HCT116 (cell line): ENCODE results near the gene MAEA. TPM values are rescaled to one million over a fixed set of nuclear protein-coding genes. Genes with fewer than 3 reads are reported as not detected.

Experiments used
- ATAC-seq: fragments of 200-7000 bp; cut with Tn5 transposase; 2 replicates; pipeline ENCODE4 v1.9.1; 2020; ENCODE audit warnings: mild to moderate bottlenecking, moderate library complexity
- BruUV-seq: library from RNA; stranded (reverse); fragments of 400-500 nt; replicated peaks from 2 replicates; lab custom pipeline; 2021; lab: Mats Ljungman, UMichigan
- CTCF ChIA-PET: fragments of 300-600 bp; sonication (Branson Sonifier 250); formaldehyde crosslinking; loops from one replicate; lab custom pipeline; 2021; ENCODE audit warnings: antibody characterized with exemption; lab: Charles Lee
- POLR2A ChIA-PET: fragments of 300-600, 350-600 bp; sonication (Branson Sonifier 250); formaldehyde crosslinking; loops from one replicate; lab custom pipeline; 2021; ENCODE audit warnings: antibody characterized with exemption; lab: Charles Lee
- RAD21 ChIA-PET, 2 experiments: fragments of 300-600 bp; sonication (Branson Sonifier 250); formaldehyde crosslinking; loops; one replicate each; lab custom pipeline; 2023; ENCODE audit warnings: low total read pairs in 2 of 2; ENCODE audit not compliant: uncharacterized antibody in 2 of 2, unreplicated experiment in 2 of 2, low non-redundant PET in 1 of 2; lab: Charles Lee
- DNase-seq: peaks from one replicate; pipeline ENCODE4 v3.0.0-alpha.2; 2010; ENCODE audit warnings: low read depth, low spot score
- H2AFZ ChIP-seq: fragments of 200-600 bp; shearing (Covaris generic), sonication (generic); 2 replicates; pipeline ENCODE4 v1.6.1; 2017; ENCODE audit warnings: low read depth, mixed run types, mixed read lengths, antibody characterized with exemption, low read length; ENCODE audit not compliant: poor library complexity, severe bottlenecking
- H3K27ac ChIP-seq: 2 replicates; pipeline ENCODE4 v1.5.1; 2012; ENCODE audit warnings: low read depth, low read length
- H3K27me3 ChIP-seq: fragments of 200-600 bp; sonication (generic); 2 replicates; pipeline ENCODE4 v1.6.1; 2016; ENCODE audit warnings: mixed run types, low read length, mixed read lengths; ENCODE audit not compliant: insufficient read depth
- H3K36me3 ChIP-seq, 2 experiments: fragments of 200-500 bp in 1 of 2; fragments of 200-600 bp in 1 of 2; sonication (Bioruptor generic) in 1 of 2; sonication (generic) in 1 of 2; 2 replicates each; pipeline versions ENCODE4 v1.5.1 to v1.6.1; 2014 to 2016; ENCODE audit warnings: low read length in 2 of 2, inconsistent platforms in 1 of 2, mixed read lengths in 1 of 2, mixed run types in 1 of 2; ENCODE audit not compliant: insufficient read depth in 2 of 2, control insufficient read depth in 1 of 2
- H3K4me1 ChIP-seq, 2 experiments: fragments of 200-600 bp in 1 of 2; sonication (generic) in 1 of 2; 2 replicates each; pipeline versions ENCODE4 v1.5.1 to v1.6.1; 2012 to 2017; ENCODE audit warnings: low read length in 2 of 2, inconsistent platforms in 1 of 2, mild to moderate bottlenecking in 1 of 2, mixed read lengths in 1 of 2, mixed run types in 1 of 2, moderate library complexity in 1 of 2; ENCODE audit not compliant: insufficient read depth in 2 of 2, control insufficient read depth in 1 of 2
- H3K4me2 ChIP-seq: fragments of 200-600 bp; sonication (generic); 2 replicates; pipeline ENCODE4 v1.6.1; 2017; ENCODE audit warnings: mixed run types, low read length, mixed read lengths
- H3K4me3 ChIP-seq, 2 experiments: fragments of 200-600 bp in 1 of 2; sonication (generic) in 1 of 2; replicated peaks in 1 of 2; 2 replicates each; pipeline ENCODE4 v1.5.1; 2011 to 2016; ENCODE audit warnings: low read length in 2 of 2, control low read depth in 1 of 2, low read depth in 1 of 2, mild to moderate bottlenecking in 1 of 2, mixed read lengths in 1 of 2, mixed run types in 1 of 2
- H3K79me2 ChIP-seq: fragments of 200-600 bp; sonication (generic); 2 replicates; pipeline ENCODE4 v1.6.1; 2017; ENCODE audit warnings: mild to moderate bottlenecking, mixed run types, low read length, moderate library complexity, mixed read lengths; ENCODE audit not compliant: insufficient read depth
- H3K9ac ChIP-seq: fragments of 200-600 bp; sonication (generic); 2 replicates; pipeline ENCODE4 v1.6.1; 2016; ENCODE audit warnings: low read length, mixed read lengths
- H3K9me2 ChIP-seq: fragments of 200-600 bp; sonication (generic), shearing (Covaris generic); 2 replicates; pipeline ENCODE4 v1.6.1; 2017; ENCODE audit warnings: mixed run types, mild to moderate bottlenecking, moderate library complexity; ENCODE audit not compliant: insufficient read depth
- H3K9me3 ChIP-seq, 2 experiments: fragments of 200-500 bp in 1 of 2; fragments of 200-600 bp in 1 of 2; sonication (Bioruptor generic) in 1 of 2; sonication (generic) in 1 of 2; 2 replicates each; pipeline ENCODE4 v1.6.1; 2014 to 2017; ENCODE audit warnings: low read length in 2 of 2, mixed read lengths in 2 of 2, inconsistent platforms in 1 of 2, low read depth in 1 of 2, mild to moderate bottlenecking in 1 of 2, mixed run types in 1 of 2, moderate library complexity in 1 of 2; ENCODE audit not compliant: control insufficient read depth in 1 of 2, insufficient read depth in 1 of 2
- H4K20me1 ChIP-seq: fragments of 200-600 bp; sonication (generic), shearing (Covaris generic); 2 replicates; pipeline ENCODE4 v1.6.1; 2017; ENCODE audit warnings: mixed run types, mild to moderate bottlenecking, moderate library complexity; ENCODE audit not compliant: insufficient read depth
- CBX3 ChIP-seq: IDR thresholded peaks from 2 replicates; pipeline ENCODE4 v1.6.1; 2012; ENCODE audit warnings: low read depth
- ELF1 ChIP-seq: IDR thresholded peaks from 2 replicates; pipeline ENCODE4 v1.6.1; 2012; ENCODE audit warnings: low read depth, borderline replicate concordance
- EZH2 ChIP-seq: fragments of 200-600 bp; sonication (generic); IDR thresholded peaks from 2 replicates; pipeline ENCODE4 v1.6.1; 2017; ENCODE audit warnings: antibody characterized with exemption, mixed run types
- EZH2phosphoT487 ChIP-seq: fragments of 200-600 bp; IDR thresholded peaks from 2 replicates; pipeline ENCODE4 v1.6.1; 2018; ENCODE audit warnings: antibody characterized with exemption, borderline replicate concordance
- FOSL1 ChIP-seq: IDR thresholded peaks from 2 replicates; pipeline ENCODE4 v1.6.1; 2012; ENCODE audit warnings: low read depth
- JUND ChIP-seq: IDR thresholded peaks from 2 replicates; pipeline ENCODE4 v1.6.1; 2012
- MAX ChIP-seq: IDR thresholded peaks from 2 replicates; pipeline ENCODE4 v1.6.1; 2012
- POLR2A ChIP-seq: IDR thresholded peaks from 2 replicates; pipeline ENCODE4 v1.7.0; 2011; ENCODE audit warnings: borderline replicate concordance; ENCODE audit not compliant: insufficient read depth, insufficient read length; ENCODE audit errors: extremely low read depth
- POLR2AphosphoS5 ChIP-seq: IDR thresholded peaks from 2 replicates; pipeline ENCODE4 v1.6.1; 2011; ENCODE audit warnings: mild to moderate bottlenecking, low read depth, low read length, moderate library complexity
- RAD21 ChIP-seq: IDR thresholded peaks from 2 replicates; pipeline ENCODE4 v1.6.1; 2012; ENCODE audit warnings: low read depth, mild to moderate bottlenecking
- SIN3A ChIP-seq: IDR thresholded peaks from 2 replicates; pipeline ENCODE4 v1.6.1; 2012; ENCODE audit warnings: low read depth
- SP1 ChIP-seq: IDR thresholded peaks from 2 replicates; pipeline ENCODE4 v1.6.1; 2012; ENCODE audit warnings: low read depth
- SRF ChIP-seq: IDR thresholded peaks from 2 replicates; pipeline ENCODE4 v1.6.1; 2012; ENCODE audit warnings: low read depth
- TCF7L2 ChIP-seq: IDR thresholded peaks from 2 replicates; pipeline ENCODE4 v1.7.0; 2011; ENCODE audit warnings: borderline replicate concordance, inconsistent platforms; ENCODE audit not compliant: insufficient read depth, insufficient read length; ENCODE audit errors: extremely low read depth
- YY1 ChIP-seq: IDR thresholded peaks from 2 replicates; pipeline ENCODE4 v1.6.1; 2011; ENCODE audit warnings: low read length, low read depth, moderate library complexity, mild to moderate bottlenecking; ENCODE audit not compliant: insufficient replicate concordance; ENCODE audit errors: extremely low read depth
- ZNF274 ChIP-seq: fragments of 200-500 bp; sonication (Bioruptor generic); IDR thresholded peaks from 2 replicates; pipeline ENCODE4 v1.6.1; 2014; ENCODE audit warnings: mild to moderate bottlenecking, low read depth, low read length, inconsistent platforms
- intact Hi-C: fragments of 100-400 bp; cut with micrococcal nuclease; formaldehyde crosslinking; loops from 2 replicates; pipeline ENCODE4 v1.10.0; 2022
- total RNA-seq: library from RNA; stranded (reverse); gene quantifications from one replicate; pipeline ENCODE4 v1.2.1, GENCODE V29; 2021; ENCODE audit not compliant: unreplicated experiment
- TF ChIP-seq, protein P1 (sequence below): IDR thresholded peaks from 2 replicates; pipeline ENCODE4 v1.6.1; 2011; ENCODE audit warnings: mild to moderate bottlenecking, low read length, moderate library complexity; ENCODE audit not compliant: insufficient replicate concordance; ENCODE audit errors: extremely low read depth
- TF ChIP-seq, protein P2 (sequence below): IDR thresholded peaks from 2 replicates; pipeline ENCODE4 v1.6.1; 2012; ENCODE audit warnings: low read depth
- TF ChIP-seq, protein P3 (sequence below), 3 experiments: fragments of 200-600 bp in 1 of 3; sonication (generic) in 1 of 3; IDR thresholded peaks in 2 of 3; conservative IDR thresholded peaks in 1 of 3; 2 replicates each; pipeline ENCODE4 v1.5.1; 2012 to 2017; ENCODE audit warnings: low read depth in 2 of 3, low read length in 2 of 3, antibody characterized with exemption in 1 of 3, borderline replicate concordance in 1 of 3, control low read depth in 1 of 3, mild to moderate bottlenecking in 1 of 3, mixed read lengths in 1 of 3, mixed run types in 1 of 3, moderate library complexity in 1 of 3; ENCODE audit not compliant: insufficient read depth in 1 of 3

Gene MAEA
- total RNA-seq, 1 experiment from 2014 or later: 88.3 TPM

DNA sequence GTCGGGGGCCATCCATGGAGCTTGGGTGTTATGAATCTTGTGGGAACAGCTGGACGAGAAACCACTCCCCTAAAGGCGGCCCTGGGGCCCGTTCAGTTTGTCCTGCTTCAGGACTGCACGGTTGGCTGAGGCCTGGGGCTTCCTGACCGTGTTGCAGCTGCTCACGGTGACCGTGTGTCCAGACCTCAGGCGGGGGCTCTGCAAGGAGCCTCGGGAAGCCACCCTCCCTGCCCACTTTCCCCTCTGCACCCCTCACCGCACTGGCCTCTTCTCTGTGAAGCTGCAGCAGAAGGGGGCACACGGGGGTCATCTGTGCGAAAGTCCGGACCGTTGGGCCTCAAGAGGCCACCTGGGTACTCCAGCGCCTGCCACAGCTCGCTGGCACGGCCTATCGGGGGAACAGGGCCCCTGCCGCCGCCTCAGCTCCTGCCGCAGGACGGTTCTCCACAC is 86.7 kb downstream of the MAEA start:
- no peaks in the 10 kb centered on the region; a peak in 1 of 4 replicates for H3K36me3 ChIP-seq
- no peak for ATAC-seq

More for the DNA sequence above, 86.7 kb downstream of the MAEA start:
- no TSS peak for BruUV-seq
- no peak for TF ChIP-seq POLR2A
- TF ChIP-seq SRF: no peak
- no peak for TF ChIP-seq CBX3
- TF ChIP-seq EZH2phosphoT487: no peak
- no peak for TF ChIP-seq RAD21
- no peak for TF ChIP-seq EZH2
- TF ChIP-seq, protein P1, sequence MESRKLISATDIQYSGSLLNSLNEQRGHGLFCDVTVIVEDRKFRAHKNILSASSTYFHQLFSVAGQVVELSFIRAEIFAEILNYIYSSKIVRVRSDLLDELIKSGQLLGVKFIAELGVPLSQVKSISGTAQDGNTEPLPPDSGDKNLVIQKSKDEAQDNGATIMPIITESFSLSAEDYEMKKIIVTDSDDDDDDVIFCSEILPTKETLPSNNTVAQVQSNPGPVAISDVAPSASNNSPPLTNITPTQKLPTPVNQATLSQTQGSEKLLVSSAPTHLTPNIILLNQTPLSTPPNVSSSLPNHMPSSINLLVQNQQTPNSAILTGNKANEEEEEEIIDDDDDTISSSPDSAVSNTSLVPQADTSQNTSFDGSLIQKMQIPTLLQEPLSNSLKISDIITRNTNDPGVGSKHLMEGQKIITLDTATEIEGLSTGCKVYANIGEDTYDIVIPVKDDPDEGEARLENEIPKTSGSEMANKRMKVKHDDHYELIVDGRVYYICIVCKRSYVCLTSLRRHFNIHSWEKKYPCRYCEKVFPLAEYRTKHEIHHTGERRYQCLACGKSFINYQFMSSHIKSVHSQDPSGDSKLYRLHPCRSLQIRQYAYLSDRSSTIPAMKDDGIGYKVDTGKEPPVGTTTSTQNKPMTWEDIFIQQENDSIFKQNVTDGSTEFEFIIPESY: no peak
- no peak for TF ChIP-seq ELF1
- TF ChIP-seq, protein P2, sequence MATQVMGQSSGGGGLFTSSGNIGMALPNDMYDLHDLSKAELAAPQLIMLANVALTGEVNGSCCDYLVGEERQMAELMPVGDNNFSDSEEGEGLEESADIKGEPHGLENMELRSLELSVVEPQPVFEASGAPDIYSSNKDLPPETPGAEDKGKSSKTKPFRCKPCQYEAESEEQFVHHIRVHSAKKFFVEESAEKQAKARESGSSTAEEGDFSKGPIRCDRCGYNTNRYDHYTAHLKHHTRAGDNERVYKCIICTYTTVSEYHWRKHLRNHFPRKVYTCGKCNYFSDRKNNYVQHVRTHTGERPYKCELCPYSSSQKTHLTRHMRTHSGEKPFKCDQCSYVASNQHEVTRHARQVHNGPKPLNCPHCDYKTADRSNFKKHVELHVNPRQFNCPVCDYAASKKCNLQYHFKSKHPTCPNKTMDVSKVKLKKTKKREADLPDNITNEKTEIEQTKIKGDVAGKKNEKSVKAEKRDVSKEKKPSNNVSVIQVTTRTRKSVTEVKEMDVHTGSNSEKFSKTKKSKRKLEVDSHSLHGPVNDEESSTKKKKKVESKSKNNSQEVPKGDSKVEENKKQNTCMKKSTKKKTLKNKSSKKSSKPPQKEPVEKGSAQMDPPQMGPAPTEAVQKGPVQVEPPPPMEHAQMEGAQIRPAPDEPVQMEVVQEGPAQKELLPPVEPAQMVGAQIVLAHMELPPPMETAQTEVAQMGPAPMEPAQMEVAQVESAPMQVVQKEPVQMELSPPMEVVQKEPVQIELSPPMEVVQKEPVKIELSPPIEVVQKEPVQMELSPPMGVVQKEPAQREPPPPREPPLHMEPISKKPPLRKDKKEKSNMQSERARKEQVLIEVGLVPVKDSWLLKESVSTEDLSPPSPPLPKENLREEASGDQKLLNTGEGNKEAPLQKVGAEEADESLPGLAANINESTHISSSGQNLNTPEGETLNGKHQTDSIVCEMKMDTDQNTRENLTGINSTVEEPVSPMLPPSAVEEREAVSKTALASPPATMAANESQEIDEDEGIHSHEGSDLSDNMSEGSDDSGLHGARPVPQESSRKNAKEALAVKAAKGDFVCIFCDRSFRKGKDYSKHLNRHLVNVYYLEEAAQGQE: no peak
- TF ChIP-seq POLR2AphosphoS5: no peak
- TF ChIP-seq SIN3A: no peak
- TF ChIP-seq SP1: no peak
- no peak for TF ChIP-seq ZNF274
- TF ChIP-seq YY1: no peak
- TF ChIP-seq JUND: no peak
- no peak for TF ChIP-seq FOSL1
- TF ChIP-seq, protein P3, sequence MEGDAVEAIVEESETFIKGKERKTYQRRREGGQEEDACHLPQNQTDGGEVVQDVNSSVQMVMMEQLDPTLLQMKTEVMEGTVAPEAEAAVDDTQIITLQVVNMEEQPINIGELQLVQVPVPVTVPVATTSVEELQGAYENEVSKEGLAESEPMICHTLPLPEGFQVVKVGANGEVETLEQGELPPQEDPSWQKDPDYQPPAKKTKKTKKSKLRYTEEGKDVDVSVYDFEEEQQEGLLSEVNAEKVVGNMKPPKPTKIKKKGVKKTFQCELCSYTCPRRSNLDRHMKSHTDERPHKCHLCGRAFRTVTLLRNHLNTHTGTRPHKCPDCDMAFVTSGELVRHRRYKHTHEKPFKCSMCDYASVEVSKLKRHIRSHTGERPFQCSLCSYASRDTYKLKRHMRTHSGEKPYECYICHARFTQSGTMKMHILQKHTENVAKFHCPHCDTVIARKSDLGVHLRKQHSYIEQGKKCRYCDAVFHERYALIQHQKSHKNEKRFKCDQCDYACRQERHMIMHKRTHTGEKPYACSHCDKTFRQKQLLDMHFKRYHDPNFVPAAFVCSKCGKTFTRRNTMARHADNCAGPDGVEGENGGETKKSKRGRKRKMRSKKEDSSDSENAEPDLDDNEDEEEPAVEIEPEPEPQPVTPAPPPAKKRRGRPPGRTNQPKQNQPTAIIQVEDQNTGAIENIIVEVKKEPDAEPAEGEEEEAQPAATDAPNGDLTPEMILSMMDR (IDR thresholded peaks at IDR 0.05 in 2 of 3, conservative IDR thresholded peaks at IDR 0.05 in 1 of 3; ENCODE audit: borderline replicate concordance in 1 of 3, insufficient read depth in 1 of 3, low read depth in 2 of 3, low read length in 2 of 3): no peak
- TF ChIP-seq TCF7L2: no peak
- no peak for TF ChIP-seq MAX
- TF ChIP-seq, all 23 proteins: peak for 0
- Histone ChIP-seq H4K20me1 (no peaks in the 10 kb centered on the region), H3K4me1 (no peaks in the 10 kb centered on the region), H3K27me3 (no peaks in the 10 kb centered on the region), H3K4me2 (no peak overlapping the region), H2AFZ (no peak overlapping the region), H3K9ac (no peak overlapping the region), H3K79me2 (no peaks in the 10 kb centered on the region), H3K4me3 (no peak overlapping the region), H3K27ac (no peak overlapping the region), H3K9me2 (no peaks in the 10 kb centered on the region), H3K9me3 (no peaks in the 10 kb centered on the region)
- RAD21 ChIA-PET: no interaction called here
- no peak for DNase-seq
- POLR2A ChIA-PET: no interaction called here
- intact Hi-C loops: no loop called here
- CTCF ChIA-PET: no interaction called here
